ENCODE results near the gene SEPTIN12.
"Not testable (repeated sequence)": the region's sequence is repeated elsewhere in the genome, so short reads cannot be mapped to it uniquely, and the experiment has no call there.

SEPTIN12 gene

GRCh38 chr16:4787068-4787467, 1.1 kb downstream of the SEPTIN12 start:
- Histone ChIP-seq H3K27me3 (ENCODE audit: control insufficient read depth in 1 of 2, insufficient read depth in 2 of 2, low read length in 2 of 2) (no peaks in the 10 kb centered on the region), H3K36me3 (ENCODE audit: control insufficient read depth in 1 of 2, insufficient read depth in 2 of 2, low read length in 2 of 2) (no peaks in the 10 kb centered on the region), H3K9ac (ENCODE audit: low read depth in 1 of 2, low read length in 2 of 2) (no peak overlapping the region), H3K4me3 (ENCODE audit: low read depth in 1 of 2, low read length in 2 of 2) (no peak overlapping the region), H3K27ac (ENCODE audit: low read depth, low read length) (no peak overlapping the region), H3K4me1 (ENCODE audit: control insufficient read depth in 1 of 2, insufficient read depth in 2 of 2, low read length in 2 of 2) (peaks cover 5 to 7% of the 10 kb centered on the region in 2 donors), H3K9me3 (ENCODE audit: control insufficient read depth in 1 of 2, low read length in 2 of 2) (no peaks in the 10 kb centered on the region)

DNA sequence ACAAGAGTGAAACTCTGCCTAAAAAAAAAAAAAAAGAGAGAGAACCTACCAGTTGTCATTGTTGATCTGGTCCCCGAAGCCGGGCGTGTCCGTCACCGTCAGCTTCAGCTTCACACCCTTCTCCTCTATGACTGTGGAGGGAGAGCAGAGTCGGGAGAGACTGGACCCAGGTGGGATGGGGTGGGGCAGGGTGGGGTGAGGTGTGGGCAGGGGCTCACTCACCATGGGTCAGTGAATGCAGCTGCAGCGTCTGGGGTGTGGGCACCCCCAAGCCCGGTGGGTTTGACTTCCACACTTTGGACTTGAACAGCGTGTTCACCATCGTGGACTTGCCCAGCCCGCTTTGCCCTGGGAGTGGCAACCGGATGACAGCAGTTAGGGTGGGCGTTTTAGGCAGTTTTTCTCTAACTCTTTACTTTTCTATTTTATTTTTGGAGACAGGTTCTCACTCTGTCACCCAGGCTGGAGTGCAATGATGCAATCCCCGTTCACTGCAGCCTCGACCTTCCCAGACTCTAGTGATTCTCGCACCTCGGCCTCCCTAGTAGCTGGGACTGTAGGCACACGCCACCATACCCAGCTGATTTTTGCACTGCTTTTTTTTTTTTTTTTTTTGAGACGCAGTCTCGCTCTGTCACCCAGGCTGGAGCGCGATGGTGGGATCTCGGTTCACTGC, 2.2 kb downstream of the SEPTIN12 start:
- Histone ChIP-seq H3K27ac (ENCODE audit: low read depth, low read length) (no peak overlapping the region), H3K36me3 (ENCODE audit: control insufficient read depth in 1 of 2, insufficient read depth in 2 of 2, low read length in 2 of 2) (no peaks in the 10 kb centered on the region), H3K9me3 (ENCODE audit: control insufficient read depth in 1 of 2, low read length in 2 of 2) (no peaks in the 10 kb centered on the region), H3K27me3 (ENCODE audit: control insufficient read depth in 1 of 2, insufficient read depth in 2 of 2, low read length in 2 of 2) (no peaks in the 10 kb centered on the region), H3K4me3 (ENCODE audit: low read depth in 1 of 2, low read length in 2 of 2) (no peak overlapping the region), H3K9ac (ENCODE audit: low read depth in 1 of 2, low read length in 2 of 2) (no peak overlapping the region), H3K4me1 (ENCODE audit: control insufficient read depth in 1 of 2, insufficient read depth in 2 of 2, low read length in 2 of 2) (peaks cover 5 to 7% of the 10 kb centered on the region in 2 donors)

GRCh38 chr16:4784444-4784987, 3.6 kb downstream of the SEPTIN12 start:
- not testable (repeated sequence) for H3K27me3 ChIP-seq (ENCODE audit: control insufficient read depth in 1 of 2, insufficient read depth in 2 of 2, low read length in 2 of 2); H3K27ac ChIP-seq (ENCODE audit: low read depth, low read length); H3K9ac ChIP-seq (ENCODE audit: low read depth in 1 of 2, low read length in 2 of 2); H3K4me1 ChIP-seq (ENCODE audit: control insufficient read depth in 1 of 2, insufficient read depth in 2 of 2, low read length in 2 of 2); H3K36me3 ChIP-seq (ENCODE audit: control insufficient read depth in 1 of 2, insufficient read depth in 2 of 2, low read length in 2 of 2); H3K4me3 ChIP-seq (ENCODE audit: low read depth in 1 of 2, low read length in 2 of 2); H3K9me3 ChIP-seq (ENCODE audit: control insufficient read depth in 1 of 2, low read length in 2 of 2)

GRCh38 chr16:4783951-4784336, 4.2 kb downstream of the SEPTIN12 start:
- H3K4me3 ChIP-seq (ENCODE audit: low read depth in 1 of 2, low read length in 2 of 2): no peak overlapping the region
- H3K27ac ChIP-seq (ENCODE audit: low read depth, low read length): no peak overlapping the region
- H3K4me1 ChIP-seq (ENCODE audit: control insufficient read depth in 1 of 2, insufficient read depth in 2 of 2, low read length in 2 of 2): peaks cover 5 to 7% of the 10 kb centered on the region in 2 donors
- H3K9me3 ChIP-seq (ENCODE audit: control insufficient read depth in 1 of 2, low read length in 2 of 2): no peaks in the 10 kb centered on the region
- H3K9ac ChIP-seq (ENCODE audit: low read depth in 1 of 2, low read length in 2 of 2): no peak overlapping the region
- no peaks in the 10 kb centered on the region for H3K27me3 ChIP-seq (ENCODE audit: control insufficient read depth in 1 of 2, insufficient read depth in 2 of 2, low read length in 2 of 2)
- H3K36me3 ChIP-seq (ENCODE audit: control insufficient read depth in 1 of 2, insufficient read depth in 2 of 2, low read length in 2 of 2): no peaks in the 10 kb centered on the region

GRCh38 chr16:4783251-4783950, 4.7 kb downstream of the SEPTIN12 start:
- no peak overlapping the region for H3K9ac ChIP-seq (ENCODE audit: low read depth in 1 of 2, low read length in 2 of 2)
- no peak overlapping the region for H3K4me3 ChIP-seq (ENCODE audit: low read depth in 1 of 2, low read length in 2 of 2)
- no peaks in the 10 kb centered on the region for H3K36me3 ChIP-seq (ENCODE audit: control insufficient read depth in 1 of 2, insufficient read depth in 2 of 2, low read length in 2 of 2)
- no peaks in the 10 kb centered on the region for H3K27me3 ChIP-seq (ENCODE audit: control insufficient read depth in 1 of 2, insufficient read depth in 2 of 2, low read length in 2 of 2)
- H3K4me1 ChIP-seq (ENCODE audit: control insufficient read depth in 1 of 2, insufficient read depth in 2 of 2, low read length in 2 of 2): peaks cover 4 to 7% of the 10 kb centered on the region in 2 donors
- no peak overlapping the region for H3K27ac ChIP-seq (ENCODE audit: low read depth, low read length)
- no peaks in the 10 kb centered on the region for H3K9me3 ChIP-seq (ENCODE audit: control insufficient read depth in 1 of 2, low read length in 2 of 2)

DNA sequence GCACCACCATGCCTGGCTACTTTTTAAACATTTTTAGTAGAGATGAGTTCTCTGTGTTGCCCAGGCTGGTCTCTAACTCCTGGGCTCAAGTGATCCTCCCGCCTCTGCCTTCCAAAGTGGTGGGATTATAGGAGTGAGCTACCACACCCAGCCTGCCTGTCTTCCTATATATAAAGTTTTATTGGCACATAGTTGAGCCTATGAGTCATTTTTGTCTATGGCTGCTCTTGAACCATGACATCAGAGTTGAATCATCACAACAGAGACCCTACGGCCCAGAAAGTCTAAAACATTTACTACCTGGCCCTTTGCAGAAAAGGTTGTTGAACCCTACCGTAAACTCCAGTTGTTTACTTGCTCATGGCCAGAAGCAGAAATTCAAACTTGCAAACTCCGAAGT, 7.9 kb downstream of the SEPTIN12 start:
- Histone ChIP-seq H3K4me3 (ENCODE audit: low read depth in 1 of 2, low read length in 2 of 2) (no peak overlapping the region), H3K9me3 (ENCODE audit: control insufficient read depth in 1 of 2, low read length in 2 of 2) (no peaks in the 10 kb centered on the region), H3K4me1 (ENCODE audit: control insufficient read depth in 1 of 2, insufficient read depth in 2 of 2, low read length in 2 of 2) (no peaks in the 10 kb centered on the region), H3K27me3 (ENCODE audit: control insufficient read depth in 1 of 2, insufficient read depth in 2 of 2, low read length in 2 of 2) (no peaks in the 10 kb centered on the region), H3K9ac (ENCODE audit: low read depth in 1 of 2, low read length in 2 of 2) (no peak overlapping the region), H3K27ac (ENCODE audit: low read depth, low read length) (no peak overlapping the region), H3K36me3 (ENCODE audit: control insufficient read depth in 1 of 2, insufficient read depth in 2 of 2, low read length in 2 of 2) (no peaks in the 10 kb centered on the region)

GRCh38 chr16:4778050-4778392, 10.1 kb downstream of the SEPTIN12 start:
- H3K4me1 ChIP-seq (ENCODE audit: control insufficient read depth in 1 of 2, insufficient read depth in 2 of 2, low read length in 2 of 2): no peaks in the 10 kb centered on the region
- H3K9me3 ChIP-seq (ENCODE audit: control insufficient read depth in 1 of 2, low read length in 2 of 2): no peaks in the 10 kb centered on the region
- no peaks in the 10 kb centered on the region for H3K27me3 ChIP-seq (ENCODE audit: control insufficient read depth in 1 of 2, insufficient read depth in 2 of 2, low read length in 2 of 2)
- H3K36me3 ChIP-seq (ENCODE audit: control insufficient read depth in 1 of 2, insufficient read depth in 2 of 2, low read length in 2 of 2): no peaks in the 10 kb centered on the region
- no peak overlapping the region for H3K27ac ChIP-seq (ENCODE audit: low read depth, low read length)
- no peak overlapping the region for H3K4me3 ChIP-seq (ENCODE audit: low read depth in 1 of 2, low read length in 2 of 2)
- H3K9ac ChIP-seq (ENCODE audit: low read depth in 1 of 2, low read length in 2 of 2): no peak overlapping the region

DNA sequence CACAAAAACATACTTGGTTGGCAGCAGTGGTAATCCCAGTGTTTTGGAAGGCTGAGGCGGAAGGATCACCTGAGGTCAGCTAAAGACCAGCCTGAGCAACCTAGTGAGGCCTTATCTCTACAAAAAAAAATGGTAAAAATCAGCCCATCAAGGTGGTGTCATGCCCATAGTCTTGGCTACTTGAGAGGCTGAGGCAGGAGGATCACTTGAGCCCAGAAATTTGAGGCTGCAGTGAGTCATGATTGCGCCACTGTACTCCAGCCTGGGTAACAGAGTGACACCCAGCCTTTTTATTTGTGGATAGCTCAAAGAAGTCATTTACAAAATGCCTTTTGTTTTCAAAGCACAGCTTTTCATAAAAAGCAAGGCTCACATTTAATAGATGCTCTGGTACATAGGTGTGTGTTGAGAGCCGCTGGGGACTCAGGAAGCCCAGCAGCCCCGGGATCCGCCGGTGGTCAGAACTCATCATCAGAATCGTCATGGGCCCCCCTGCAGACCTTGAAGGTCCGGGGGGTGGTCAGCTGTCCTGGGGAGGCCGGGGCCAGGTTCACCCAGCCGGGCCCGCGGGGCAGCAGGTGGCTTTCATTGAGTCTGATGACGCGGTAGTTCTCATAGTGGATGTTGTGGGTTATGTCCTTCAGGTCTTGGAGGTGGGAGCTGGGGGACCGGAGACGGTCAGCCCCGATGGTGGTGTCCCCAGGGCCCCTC, 10.7 kb downstream of the SEPTIN12 start:
- no peak overlapping the region for H3K9ac ChIP-seq (ENCODE audit: low read depth in 1 of 2, low read length in 2 of 2)
- no peak overlapping the region for H3K27ac ChIP-seq (ENCODE audit: low read depth, low read length)
- H3K4me1 ChIP-seq (ENCODE audit: control insufficient read depth in 1 of 2, insufficient read depth in 2 of 2, low read length in 2 of 2): no peaks in the 10 kb centered on the region
- H3K36me3 ChIP-seq (ENCODE audit: control insufficient read depth in 1 of 2, insufficient read depth in 2 of 2, low read length in 2 of 2): no peaks in the 10 kb centered on the region
- H3K27me3 ChIP-seq (ENCODE audit: control insufficient read depth in 1 of 2, insufficient read depth in 2 of 2, low read length in 2 of 2): no peaks in the 10 kb centered on the region
- no peaks in the 10 kb centered on the region for H3K9me3 ChIP-seq (ENCODE audit: control insufficient read depth in 1 of 2, low read length in 2 of 2)
- no peak overlapping the region for H3K4me3 ChIP-seq (ENCODE audit: low read depth in 1 of 2, low read length in 2 of 2)

DNA sequence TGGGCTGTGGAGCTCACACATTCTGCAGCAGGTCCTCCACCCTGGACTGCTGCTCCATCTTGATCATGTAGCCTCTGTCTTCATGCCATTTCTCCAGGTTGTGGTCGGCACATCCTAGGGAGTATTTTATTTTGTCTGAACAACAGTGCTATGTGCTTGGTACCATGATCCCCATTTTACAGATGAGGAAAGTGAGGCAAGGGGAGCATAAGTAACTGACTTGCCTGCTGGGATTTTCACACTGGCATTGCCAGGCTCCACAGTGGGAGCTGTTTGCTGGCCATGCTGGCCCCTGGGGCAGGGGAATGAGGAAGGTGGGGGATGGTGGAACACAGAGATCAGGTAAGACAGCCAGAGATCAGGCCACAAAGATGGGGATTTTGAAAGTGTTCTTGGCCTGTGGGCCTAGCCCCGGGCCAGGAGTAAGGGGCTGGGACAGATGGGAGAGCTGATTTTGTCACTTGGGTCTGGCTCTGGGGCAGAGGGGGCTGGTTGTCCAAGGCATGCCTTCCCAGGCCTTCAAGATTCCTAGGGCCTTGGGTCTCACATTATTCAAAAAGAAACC, 11.9 kb downstream of the SEPTIN12 start:
- H3K9me3 ChIP-seq (ENCODE audit: control insufficient read depth in 1 of 2, low read length in 2 of 2): no peaks in the 10 kb centered on the region
- H3K4me1 ChIP-seq (ENCODE audit: control insufficient read depth in 1 of 2, insufficient read depth in 2 of 2, low read length in 2 of 2): no peaks in the 10 kb centered on the region
- no peaks in the 10 kb centered on the region for H3K36me3 ChIP-seq (ENCODE audit: control insufficient read depth in 1 of 2, insufficient read depth in 2 of 2, low read length in 2 of 2)
- H3K4me3 ChIP-seq (ENCODE audit: low read depth in 1 of 2, low read length in 2 of 2): no peak overlapping the region
- no peak overlapping the region for H3K27ac ChIP-seq (ENCODE audit: low read depth, low read length)
- H3K27me3 ChIP-seq (ENCODE audit: control insufficient read depth in 1 of 2, insufficient read depth in 2 of 2, low read length in 2 of 2): no peaks in the 10 kb centered on the region
- no peak overlapping the region for H3K9ac ChIP-seq (ENCODE audit: low read depth in 1 of 2, low read length in 2 of 2)

DNA sequence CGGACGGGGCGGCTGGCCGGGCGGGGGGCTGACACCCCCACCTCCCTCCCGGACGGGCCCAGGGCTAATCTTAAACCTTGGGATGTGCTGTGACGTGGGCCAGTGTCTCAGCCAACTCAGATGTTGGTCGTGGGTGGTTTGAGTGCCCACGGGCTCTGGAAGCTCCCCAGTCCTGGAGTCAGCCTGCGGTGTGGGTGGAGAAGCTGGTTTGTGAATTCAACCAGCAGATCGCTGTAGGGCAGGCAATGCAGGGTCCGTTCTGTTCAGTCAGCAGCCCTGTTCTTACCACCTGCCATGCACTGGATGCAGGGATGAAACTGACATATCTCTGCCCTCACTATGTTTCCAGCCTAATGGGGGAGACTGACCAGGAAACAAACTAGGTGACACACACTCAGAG, 13.1 kb downstream of the SEPTIN12 start:
- H3K27me3 ChIP-seq (ENCODE audit: control insufficient read depth in 1 of 2, insufficient read depth in 2 of 2, low read length in 2 of 2): no peaks in the 10 kb centered on the region
- H3K4me1 ChIP-seq (ENCODE audit: control insufficient read depth in 1 of 2, insufficient read depth in 2 of 2, low read length in 2 of 2): no peaks in the 10 kb centered on the region
- H3K9ac ChIP-seq (ENCODE audit: low read depth in 1 of 2, low read length in 2 of 2): no peak overlapping the region
- no peak overlapping the region for H3K4me3 ChIP-seq (ENCODE audit: low read depth in 1 of 2, low read length in 2 of 2)
- no peaks in the 10 kb centered on the region for H3K36me3 ChIP-seq (ENCODE audit: control insufficient read depth in 1 of 2, insufficient read depth in 2 of 2, low read length in 2 of 2)
- no peak overlapping the region for H3K27ac ChIP-seq (ENCODE audit: low read depth, low read length)
- H3K9me3 ChIP-seq (ENCODE audit: control insufficient read depth in 1 of 2, low read length in 2 of 2): no peaks in the 10 kb centered on the region

Data from duodenal mucosa (tissue), 2 donors.